Measurements from ENCODE around the gene DCUN1D2. TPM values are rescaled to one million over a fixed set of nuclear protein-coding genes. Genes with fewer than 3 reads are reported as not detected.
"Not testable (repeated sequence)": the region's sequence is repeated elsewhere in the genome, so short reads cannot be mapped to it uniquely, and the experiment has no call there.

The DCUN1D2 gene
- total RNA-seq, 2 donors from 2014 or later, result 24.6 to 26.2 TPM

GRCh38 chr13:113531041-113531873 is 40.7 kb upstream of the DCUN1D2 start:
- ATAC-seq (replicated peaks in 1 of 2) (no peak), DNase-seq (no peak)
- Mint-ChIP-seq H3K4me3 (no peak overlapping the region), H3K4me1 (ENCODE audit: low read depth) (no peaks in the 10 kb centered on the region), H3K27ac (no peak overlapping the region), H3K9me3 (no peaks in the 10 kb centered on the region), H3K36me3 (ENCODE audit: insufficient read depth in 2 of 2) (peaks cover 4 to 7% of the 10 kb centered on the region in 2 donors), H3K27me3 (ENCODE audit: low read depth) (no peaks in the 10 kb centered on the region)

GRCh38 chr13:113528813-113529180 is 38.3 kb upstream of the DCUN1D2 start:
- H3K4me3 Mint-ChIP-seq, result no peak overlapping the region
- no peaks in the 10 kb centered on the region for H3K4me1 Mint-ChIP-seq (ENCODE audit: low read depth)
- H3K36me3 Mint-ChIP-seq (ENCODE audit: insufficient read depth in 2 of 2), result peaks cover 4 to 7% of the 10 kb centered on the region in 2 donors
- DNase-seq (no peak), ATAC-seq (replicated peaks in 1 of 2) (no peak)
- no peaks in the 10 kb centered on the region for H3K9me3 Mint-ChIP-seq
- H3K27ac Mint-ChIP-seq, result no peak overlapping the region
- no peaks in the 10 kb centered on the region for H3K27me3 Mint-ChIP-seq (ENCODE audit: low read depth)

- no peaks in the 10 kb centered on the region for H3K27me3 Mint-ChIP-seq (ENCODE audit: low read depth)
- no peak for DNase-seq
- ATAC-seq (replicated peaks in 1 of 2), result no peak
- H3K36me3 Mint-ChIP-seq (ENCODE audit: insufficient read depth in 2 of 2), result peaks cover 4 to 7% of the 10 kb centered on the region in 2 donors
- H3K4me3 Mint-ChIP-seq, result no peak overlapping the region
- no peak overlapping the region for H3K27ac Mint-ChIP-seq
- no peaks in the 10 kb centered on the region for H3K4me1 Mint-ChIP-seq (ENCODE audit: low read depth)
- H3K9me3 Mint-ChIP-seq, result no peaks in the 10 kb centered on the region
Measured at GRCh38 chr13:113528101-113528812, 37.7 kb upstream of the DCUN1D2 start.

GRCh38 chr13:113527272-113527958 is 36.9 kb upstream of the DCUN1D2 start:
- Mint-ChIP-seq H3K9me3 (no peaks in the 10 kb centered on the region), H3K27me3 (ENCODE audit: low read depth) (no peaks in the 10 kb centered on the region), H3K27ac (no peak overlapping the region), H3K4me1 (ENCODE audit: low read depth) (no peaks in the 10 kb centered on the region), H3K36me3 (ENCODE audit: insufficient read depth in 2 of 2) (peaks cover 4 to 7% of the 10 kb centered on the region in 2 donors), H3K4me3 (no peak overlapping the region)
- no peak for DNase-seq
- no peak for ATAC-seq (replicated peaks in 1 of 2)

- ATAC-seq (replicated peaks in 1 of 2) (no peak), DNase-seq (no peak)
- Mint-ChIP-seq H3K36me3 (ENCODE audit: insufficient read depth in 2 of 2) (peaks cover 4 to 7% of the 10 kb centered on the region in 2 donors), H3K27me3 (ENCODE audit: low read depth) (no peaks in the 10 kb centered on the region), H3K9me3 (no peaks in the 10 kb centered on the region), H3K4me3 (no peak overlapping the region), H3K4me1 (ENCODE audit: low read depth) (no peaks in the 10 kb centered on the region), H3K27ac (no peak overlapping the region)
Measured at GRCh38 chr13:113526466-113527220, 36.1 kb upstream of the DCUN1D2 start.

GRCh38 chr13:113522438-113522837 is 31.9 kb upstream of the DCUN1D2 start:
- not testable (repeated sequence) for H3K4me1 Mint-ChIP-seq (ENCODE audit: low read depth); ATAC-seq (replicated peaks in 1 of 2); DNase-seq; H3K27me3 Mint-ChIP-seq (ENCODE audit: low read depth); H3K27ac Mint-ChIP-seq; H3K4me3 Mint-ChIP-seq; H3K9me3 Mint-ChIP-seq; H3K36me3 Mint-ChIP-seq (ENCODE audit: insufficient read depth in 2 of 2)

GRCh38 chr13:113520571-113520970 is 30.1 kb upstream of the DCUN1D2 start:
- ATAC-seq (replicated peaks in 1 of 2) (no peak), DNase-seq (no peak)
- Mint-ChIP-seq H3K4me3 (no peak overlapping the region), H3K27ac (no peak overlapping the region), H3K36me3 (ENCODE audit: insufficient read depth in 2 of 2) (peaks cover 0 to 3% of the 10 kb centered on the region in 2 donors), H3K27me3 (ENCODE audit: low read depth) (no peaks in the 10 kb centered on the region), H3K4me1 (ENCODE audit: low read depth) (peaks cover 18% of the 10 kb centered on the region), H3K9me3 (no peaks in the 10 kb centered on the region)

- no peaks in the 10 kb centered on the region for H3K27me3 Mint-ChIP-seq (ENCODE audit: low read depth)
- H3K9me3 Mint-ChIP-seq, result no peaks in the 10 kb centered on the region
- no peak overlapping the region for H3K27ac Mint-ChIP-seq
- DNase-seq (no peak), ATAC-seq (replicated peaks in 1 of 2) (no peak)
- H3K4me1 Mint-ChIP-seq (ENCODE audit: low read depth), result peaks cover 18% of the 10 kb centered on the region
- peaks cover 0 to 3% of the 10 kb centered on the region in 2 donors for H3K36me3 Mint-ChIP-seq (ENCODE audit: insufficient read depth in 2 of 2)
- no peak overlapping the region for H3K4me3 Mint-ChIP-seq
Measured at GRCh38 chr13:113519556-113519955, 29.0 kb upstream of the DCUN1D2 start.

- H3K9me3 Mint-ChIP-seq, result no peaks in the 10 kb centered on the region
- H3K36me3 Mint-ChIP-seq (ENCODE audit: insufficient read depth in 2 of 2), result peaks cover 0 to 3% of the 10 kb centered on the region in 2 donors
- ATAC-seq (replicated peaks in 1 of 2) (no peak), DNase-seq (no peak)
- H3K4me1 Mint-ChIP-seq (ENCODE audit: low read depth), result peaks cover 18% of the 10 kb centered on the region
- no peaks in the 10 kb centered on the region for H3K27me3 Mint-ChIP-seq (ENCODE audit: low read depth)
- no peak overlapping the region for H3K27ac Mint-ChIP-seq
- peak overlapping the region in 1 of 2 donors; percentile 50 for H3K4me3 Mint-ChIP-seq
Measured at GRCh38 chr13:113518076-113518803, 27.7 kb upstream of the DCUN1D2 start.

- H3K27ac Mint-ChIP-seq, result no peak overlapping the region
- DNase-seq, result no peak
- H3K4me1 Mint-ChIP-seq (ENCODE audit: low read depth), result peaks cover 18% of the 10 kb centered on the region
- H3K9me3 Mint-ChIP-seq, result no peaks in the 10 kb centered on the region
- no peak for ATAC-seq (replicated peaks in 1 of 2)
- H3K4me3 Mint-ChIP-seq, result no peak overlapping the region
- H3K27me3 Mint-ChIP-seq (ENCODE audit: low read depth), result no peaks in the 10 kb centered on the region
- H3K36me3 Mint-ChIP-seq (ENCODE audit: insufficient read depth in 2 of 2), result peaks cover 0 to 3% of the 10 kb centered on the region in 2 donors
Measured at GRCh38 chr13:113514847-113515246, 24.3 kb upstream of the DCUN1D2 start.

- no peak overlapping the region for H3K27ac Mint-ChIP-seq
- peaks cover 18% of the 10 kb centered on the region for H3K4me1 Mint-ChIP-seq (ENCODE audit: low read depth)
- DNase-seq, result no peak
- no peak overlapping the region for H3K4me3 Mint-ChIP-seq
- no peaks in the 10 kb centered on the region for H3K9me3 Mint-ChIP-seq
- H3K27me3 Mint-ChIP-seq (ENCODE audit: low read depth), result no peaks in the 10 kb centered on the region
- no peak for ATAC-seq (replicated peaks in 1 of 2)
- peaks cover 0 to 7% of the 10 kb centered on the region in 2 donors for H3K36me3 Mint-ChIP-seq (ENCODE audit: insufficient read depth in 2 of 2)
Measured at GRCh38 chr13:113513761-113514160, 23.2 kb upstream of the DCUN1D2 start.

- no peak for ATAC-seq (replicated peaks in 1 of 2)
- Mint-ChIP-seq H3K27me3 (ENCODE audit: low read depth) (no peaks in the 10 kb centered on the region), H3K4me3 (no peak overlapping the region), H3K9me3 (no peaks in the 10 kb centered on the region), H3K36me3 (ENCODE audit: insufficient read depth in 2 of 2) (peaks cover 0 to 9% of the 10 kb centered on the region in 2 donors), H3K4me1 (ENCODE audit: low read depth) (no peaks in the 10 kb centered on the region), H3K27ac (no peak overlapping the region)
- DNase-seq, result no peak
Measured at GRCh38 chr13:113511361-113511760, 20.9 kb upstream of the DCUN1D2 start.

All from activated T-cell treated with anti-CD3 and anti-CD28 coated beads, Interleukin-2, amount 50 U/mL, for 72 hours (primary cell).